Kidney epithelial cell (primary cell): ENCODE measurements around the gene SLC25A21. TPM values are rescaled to one million over a fixed set of nuclear protein-coding genes. Genes with fewer than 3 reads are reported as not detected.

Source experiments
- DNase-seq: peaks from one replicate; pipeline ENCODE4 v3.0.0-alpha.2; 2010; ENCODE audit warnings: low read depth
- H3K27me3 ChIP-seq: 2 replicates; pipeline ENCODE4 v1.6.0; 2011; ENCODE audit warnings: low read length; ENCODE audit not compliant: control insufficient read depth, insufficient read depth
- H3K36me3 ChIP-seq: 2 replicates; pipeline ENCODE4 v1.5.1; 2011; ENCODE audit warnings: low read length; ENCODE audit not compliant: control insufficient read depth, insufficient read depth
- H3K4me3 ChIP-seq: 2 replicates; pipeline ENCODE4 v1.5.1; 2011; ENCODE audit warnings: low read depth, mild to moderate bottlenecking, control low read depth, low read length
- total RNA-seq: library from RNA; depleted of rRNA; stranded (reverse); fragments of >200 nt; gene quantifications from 2 replicates; pipeline ENCODE4 v1.2.3, GENCODE V29; 2015
- TF ChIP-seq, protein P1 (sequence below): IDR thresholded peaks from 2 replicates; pipeline ENCODE4 v1.5.1; 2011; ENCODE audit warnings: mild to moderate bottlenecking, moderate library complexity, low read length, control low read depth, inconsistent platforms; ENCODE audit not compliant: insufficient read depth, poor library complexity, severe bottlenecking

The SLC25A21 gene
- total RNA-seq, 1 donor from 2014 or later, result 2.1 TPM

DNA sequence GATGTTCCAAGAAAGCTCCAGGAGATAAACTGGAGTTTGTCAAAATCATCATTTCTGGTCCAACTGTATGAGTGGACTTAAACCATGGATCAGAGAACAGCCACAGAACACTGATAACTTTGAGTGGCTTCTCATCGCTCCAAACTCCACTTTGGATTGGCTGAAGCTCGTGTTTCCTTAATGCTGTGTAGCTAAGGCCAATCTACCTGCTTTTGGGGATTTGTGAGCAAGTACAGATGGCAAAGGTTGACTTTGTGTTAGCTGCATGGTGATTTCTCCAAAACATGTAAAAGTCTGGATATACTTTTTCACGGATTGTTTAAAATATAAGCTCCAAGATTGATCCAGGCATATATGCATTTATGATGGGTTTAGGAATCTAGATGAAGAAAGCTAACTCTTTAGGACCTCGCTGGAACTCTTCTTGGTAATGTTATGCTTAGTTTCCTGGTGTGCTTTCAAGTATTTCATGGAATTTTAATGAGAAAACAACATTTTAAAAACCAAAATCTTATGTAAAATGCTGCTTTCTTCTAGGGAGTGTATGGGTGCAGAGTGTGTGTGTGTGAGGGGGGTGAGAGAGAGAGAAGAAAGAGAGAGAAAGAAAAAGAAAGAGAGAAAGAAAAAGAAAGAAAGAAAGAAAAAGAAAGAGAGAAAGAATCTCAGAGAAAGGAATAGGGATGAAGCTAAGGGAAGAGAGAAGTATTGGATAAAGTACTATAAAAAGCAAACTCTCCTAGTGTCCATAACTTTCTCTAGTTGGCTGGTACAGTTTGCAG lies 522.3 kb downstream of the SLC25A21 start:
- Histone ChIP-seq H3K4me3 (no peak overlapping the region), H3K27me3 (peaks cover 65% of the 10 kb centered on the region), H3K36me3 (no peaks in the 10 kb centered on the region)
- DNase-seq, result no peak
- TF ChIP-seq, protein P1, sequence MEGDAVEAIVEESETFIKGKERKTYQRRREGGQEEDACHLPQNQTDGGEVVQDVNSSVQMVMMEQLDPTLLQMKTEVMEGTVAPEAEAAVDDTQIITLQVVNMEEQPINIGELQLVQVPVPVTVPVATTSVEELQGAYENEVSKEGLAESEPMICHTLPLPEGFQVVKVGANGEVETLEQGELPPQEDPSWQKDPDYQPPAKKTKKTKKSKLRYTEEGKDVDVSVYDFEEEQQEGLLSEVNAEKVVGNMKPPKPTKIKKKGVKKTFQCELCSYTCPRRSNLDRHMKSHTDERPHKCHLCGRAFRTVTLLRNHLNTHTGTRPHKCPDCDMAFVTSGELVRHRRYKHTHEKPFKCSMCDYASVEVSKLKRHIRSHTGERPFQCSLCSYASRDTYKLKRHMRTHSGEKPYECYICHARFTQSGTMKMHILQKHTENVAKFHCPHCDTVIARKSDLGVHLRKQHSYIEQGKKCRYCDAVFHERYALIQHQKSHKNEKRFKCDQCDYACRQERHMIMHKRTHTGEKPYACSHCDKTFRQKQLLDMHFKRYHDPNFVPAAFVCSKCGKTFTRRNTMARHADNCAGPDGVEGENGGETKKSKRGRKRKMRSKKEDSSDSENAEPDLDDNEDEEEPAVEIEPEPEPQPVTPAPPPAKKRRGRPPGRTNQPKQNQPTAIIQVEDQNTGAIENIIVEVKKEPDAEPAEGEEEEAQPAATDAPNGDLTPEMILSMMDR, result no peak

DNA sequence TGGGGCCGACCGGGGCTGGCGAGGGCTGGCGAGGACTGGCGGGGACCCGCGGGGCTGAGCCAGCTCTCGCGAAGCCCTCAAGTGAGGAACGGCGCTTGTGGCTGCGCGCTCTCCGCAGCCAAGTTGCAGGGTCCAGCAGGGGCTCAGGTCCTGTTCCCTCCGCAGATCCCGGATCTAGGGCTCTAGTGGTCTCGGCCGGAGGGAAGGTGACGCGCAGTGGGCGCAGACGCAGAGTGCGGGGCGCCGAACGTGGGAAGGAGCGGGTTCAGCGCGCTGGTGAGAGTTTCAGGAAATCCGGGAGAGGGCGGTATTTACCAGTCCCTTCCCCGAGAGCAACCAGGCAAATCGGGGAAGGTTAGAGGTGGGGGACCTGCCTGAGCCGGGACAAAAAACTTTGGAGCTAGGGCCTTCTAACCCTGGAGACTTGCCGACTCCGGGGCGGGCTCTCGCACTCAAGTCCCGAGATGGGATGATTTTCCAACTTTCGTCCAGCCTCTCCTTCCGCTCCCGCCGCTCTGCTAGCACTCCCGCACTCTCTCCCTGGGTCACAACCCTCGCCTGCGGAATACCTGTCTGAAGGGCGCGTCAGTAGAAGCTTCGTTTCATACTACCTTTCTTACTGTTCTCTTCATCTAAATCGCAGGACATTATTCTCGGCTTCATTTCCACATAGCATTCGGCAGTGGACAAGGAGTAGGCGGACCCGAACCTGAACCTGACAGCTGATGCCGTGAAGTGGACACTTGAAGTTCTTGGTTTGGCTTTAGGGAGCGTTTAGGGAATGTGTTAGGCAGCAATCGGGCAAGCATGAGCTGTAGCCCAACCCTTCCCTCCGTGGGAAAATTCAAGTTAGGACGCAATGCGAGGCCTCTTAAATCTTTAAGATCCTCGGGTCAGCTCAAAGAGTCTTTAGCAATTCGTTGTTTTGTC lies 524.3 kb downstream of the SLC25A21 start:
- Histone ChIP-seq H3K27me3 (peaks cover 48% of the 10 kb centered on the region), H3K4me3 (peak overlapping the region; percentile 36), H3K36me3 (no peaks in the 10 kb centered on the region)
- no peak for DNase-seq
- TF ChIP-seq, protein P1, result peak; percentile 56

DNA sequence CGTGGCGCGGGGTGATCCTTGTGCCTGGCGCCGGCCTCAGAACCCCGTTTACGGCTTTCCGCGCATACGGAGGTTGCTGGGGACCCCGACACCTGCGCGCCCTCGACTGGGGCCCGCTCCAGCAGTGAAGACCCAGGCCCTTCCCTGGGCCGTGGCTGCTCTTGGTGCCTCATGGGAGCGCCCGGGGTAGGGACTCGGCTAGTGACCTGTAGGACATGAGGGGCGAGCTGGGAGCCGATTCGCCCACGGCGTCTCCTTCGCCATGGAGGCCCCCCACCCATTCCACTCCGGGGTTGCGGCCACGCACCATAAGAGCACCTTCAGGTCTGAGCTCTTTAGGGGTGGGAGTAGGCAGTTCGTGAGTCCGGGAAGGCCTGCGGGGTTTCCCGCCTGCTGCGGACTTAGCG lies 525.0 kb downstream of the SLC25A21 start:
- DNase-seq, result no peak
- H3K4me3 ChIP-seq, result peak overlapping the region; percentile 36
- TF ChIP-seq, protein P1, result no peak
- H3K27me3 ChIP-seq, result peaks cover 44% of the 10 kb centered on the region
- H3K36me3 ChIP-seq, result no peaks in the 10 kb centered on the region

DNA sequence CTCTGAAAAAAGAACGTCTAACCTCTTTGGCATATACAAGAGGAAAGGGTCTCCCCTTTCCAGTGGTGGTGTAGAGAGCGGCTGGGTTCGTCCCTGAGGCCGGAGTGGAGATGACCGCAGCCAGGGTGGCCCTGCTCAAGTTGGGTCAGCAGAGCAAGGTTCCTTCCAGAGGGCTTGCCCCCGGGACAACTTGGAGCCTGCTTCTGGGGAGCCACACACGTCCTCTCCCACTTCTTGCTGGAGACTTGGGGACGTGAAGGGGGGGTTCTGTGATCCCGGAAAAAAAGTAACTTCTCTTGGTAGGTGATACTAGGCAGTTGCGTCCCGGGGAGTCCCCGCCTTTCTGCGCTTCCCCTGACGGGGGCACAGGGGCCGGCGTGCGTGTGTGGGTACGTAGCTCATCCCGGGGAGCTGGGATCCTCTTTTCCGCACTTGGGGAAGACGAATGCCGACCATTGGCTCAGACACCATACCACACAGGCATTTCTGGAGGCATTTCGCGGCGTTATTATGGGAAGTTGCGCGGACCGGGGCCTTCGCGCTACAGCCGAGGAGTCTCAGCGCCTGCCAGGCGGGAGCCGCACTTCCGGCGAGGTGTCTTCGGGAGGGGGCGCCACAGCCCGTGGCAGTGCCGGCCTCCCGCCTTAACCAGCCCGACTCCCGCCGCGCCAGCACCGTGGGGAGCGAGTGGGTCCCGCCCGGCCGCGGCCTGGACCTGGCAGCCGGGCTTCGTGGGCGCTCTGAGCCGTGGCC lies 525.6 kb downstream of the SLC25A21 start:
- DNase-seq, result no peak
- TF ChIP-seq, protein P1, result peak; percentile 3
- Histone ChIP-seq H3K4me3 (no peak overlapping the region), H3K27me3 (peaks cover 44% of the 10 kb centered on the region), H3K36me3 (no peaks in the 10 kb centered on the region)

DNA sequence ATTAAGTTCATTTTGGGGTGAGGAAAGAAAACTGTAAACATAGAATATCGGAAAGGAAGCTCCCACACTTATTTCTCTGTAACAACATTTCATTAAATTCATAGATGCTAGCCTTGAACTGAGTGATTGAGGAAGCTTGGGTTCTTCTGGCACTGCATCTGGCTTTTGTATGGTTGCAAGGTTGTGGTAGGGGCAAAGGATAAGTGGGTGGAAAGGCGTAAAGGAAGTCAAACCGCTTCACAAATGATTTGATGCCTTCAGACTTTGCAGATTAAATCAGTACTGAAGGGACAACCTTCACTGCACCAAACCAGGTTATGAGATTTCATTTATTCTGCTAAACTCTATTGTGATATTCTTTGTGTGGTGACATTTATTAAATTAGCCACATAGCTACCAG lies 538.8 kb downstream of the SLC25A21 start:
- H3K36me3 ChIP-seq, result no peaks in the 10 kb centered on the region
- no peak overlapping the region for H3K4me3 ChIP-seq
- no peaks in the 10 kb centered on the region for H3K27me3 ChIP-seq
- TF ChIP-seq, protein P1, result no peak
- DNase-seq, result no peak

Other genes with a start within 250 kb of the SLC25A21 start
- 7.1 and 11.2 TPM in 2 replicates for gene MIPOL1, start 25.3 kb upstream of the SLC25A21 start, total RNA-seq